Measurements from ENCODE around the gene GRK4. TPM values are rescaled to one million over a fixed set of nuclear protein-coding genes. Genes with fewer than 3 reads are reported as not detected.
"Not testable (repeated sequence)": the region's sequence is repeated elsewhere in the genome, so short reads cannot be mapped to it uniquely, and the experiment has no call there.

Gene GRK4
- total RNA-seq, 1 experiment from 2014 or later: 4.4 TPM

GRCh38 chr4:2930758-2931511, 32.4 kb upstream of the GRK4 start:
- no peak for DNase-seq (ENCODE audit: low read depth)

DNA sequence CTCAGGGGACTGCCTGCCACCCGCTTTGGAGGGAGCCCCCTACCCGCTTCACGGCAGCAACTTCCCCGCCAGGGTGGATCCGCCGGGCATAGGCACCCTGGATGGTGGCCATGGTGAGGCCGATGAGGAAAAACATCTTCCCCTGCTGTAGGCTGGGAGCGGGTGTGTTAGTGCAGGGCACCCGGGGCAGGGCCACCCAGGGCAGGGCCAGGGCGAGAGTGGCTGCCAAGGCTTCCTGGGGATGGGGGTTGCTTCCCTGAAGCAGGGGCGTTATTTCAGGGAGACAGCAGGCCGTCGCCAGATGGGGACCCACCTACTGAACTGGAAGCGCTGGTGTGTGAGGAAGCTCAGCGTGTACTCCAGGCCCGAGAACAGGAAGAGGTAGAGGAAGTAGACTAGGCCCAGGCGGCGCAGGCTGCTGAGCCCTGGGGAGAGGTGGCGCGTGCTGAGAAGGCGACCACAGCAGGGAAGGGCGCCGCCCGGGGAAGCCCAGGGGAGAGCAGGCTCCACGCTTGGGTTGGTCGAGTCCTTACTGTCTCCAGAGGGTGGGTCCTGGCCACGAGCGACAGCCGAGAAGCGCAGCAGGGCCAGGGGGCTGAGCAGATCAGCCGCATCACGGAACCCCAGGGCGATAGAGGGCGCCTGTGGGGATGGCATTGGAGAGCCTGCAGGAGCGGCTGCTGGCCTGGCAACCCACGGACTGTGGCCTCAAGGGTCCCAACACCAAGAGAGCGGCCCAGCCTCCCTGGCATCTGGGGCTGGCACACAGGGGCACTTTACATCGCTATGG, 31.7 kb upstream of the GRK4 start:
- DNase-seq (ENCODE audit: low read depth): no peak

- no peak for DNase-seq (ENCODE audit: low read depth)
Measured at GRCh38 chr4:2932321-2932950, 30.9 kb upstream of the GRK4 start.

GRCh38 chr4:2932951-2933565, 30.3 kb upstream of the GRK4 start:
- no peak for DNase-seq (ENCODE audit: low read depth)

DNA sequence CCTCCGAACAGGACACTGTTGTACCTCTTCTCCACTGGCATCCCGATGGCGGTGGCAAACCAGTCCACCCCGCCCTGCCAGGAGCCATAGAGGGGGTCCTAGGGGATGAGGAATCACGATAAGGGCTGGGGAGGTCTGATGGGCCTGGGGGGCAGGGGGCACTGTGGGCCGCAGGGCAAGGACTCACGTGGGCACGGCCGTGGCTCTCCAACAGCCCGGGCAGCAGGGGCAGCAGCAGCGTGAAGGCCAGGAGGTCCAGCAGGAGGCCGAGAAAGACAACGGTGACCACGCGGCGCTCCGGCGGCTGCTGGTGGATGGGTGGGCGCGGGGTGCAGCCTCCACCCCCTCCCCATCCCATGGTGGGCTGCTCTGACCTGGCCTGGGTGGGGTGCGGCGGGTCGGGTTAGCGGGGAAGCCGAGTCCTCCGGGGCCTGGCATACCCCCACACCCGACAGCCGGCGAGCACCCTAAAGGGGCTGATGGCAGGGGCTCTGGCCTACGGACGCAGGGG, 29.8 kb upstream of the GRK4 start:
- no peak for DNase-seq (ENCODE audit: low read depth)

GRCh38 chr4:2934077-2934812, 29.1 kb upstream of the GRK4 start:
- DNase-seq (ENCODE audit: low read depth): peak; percentile 27

GRCh38 chr4:2934813-2935761, 28.3 kb upstream of the GRK4 start:
- peak; percentile 87 for DNase-seq (ENCODE audit: low read depth)

DNA sequence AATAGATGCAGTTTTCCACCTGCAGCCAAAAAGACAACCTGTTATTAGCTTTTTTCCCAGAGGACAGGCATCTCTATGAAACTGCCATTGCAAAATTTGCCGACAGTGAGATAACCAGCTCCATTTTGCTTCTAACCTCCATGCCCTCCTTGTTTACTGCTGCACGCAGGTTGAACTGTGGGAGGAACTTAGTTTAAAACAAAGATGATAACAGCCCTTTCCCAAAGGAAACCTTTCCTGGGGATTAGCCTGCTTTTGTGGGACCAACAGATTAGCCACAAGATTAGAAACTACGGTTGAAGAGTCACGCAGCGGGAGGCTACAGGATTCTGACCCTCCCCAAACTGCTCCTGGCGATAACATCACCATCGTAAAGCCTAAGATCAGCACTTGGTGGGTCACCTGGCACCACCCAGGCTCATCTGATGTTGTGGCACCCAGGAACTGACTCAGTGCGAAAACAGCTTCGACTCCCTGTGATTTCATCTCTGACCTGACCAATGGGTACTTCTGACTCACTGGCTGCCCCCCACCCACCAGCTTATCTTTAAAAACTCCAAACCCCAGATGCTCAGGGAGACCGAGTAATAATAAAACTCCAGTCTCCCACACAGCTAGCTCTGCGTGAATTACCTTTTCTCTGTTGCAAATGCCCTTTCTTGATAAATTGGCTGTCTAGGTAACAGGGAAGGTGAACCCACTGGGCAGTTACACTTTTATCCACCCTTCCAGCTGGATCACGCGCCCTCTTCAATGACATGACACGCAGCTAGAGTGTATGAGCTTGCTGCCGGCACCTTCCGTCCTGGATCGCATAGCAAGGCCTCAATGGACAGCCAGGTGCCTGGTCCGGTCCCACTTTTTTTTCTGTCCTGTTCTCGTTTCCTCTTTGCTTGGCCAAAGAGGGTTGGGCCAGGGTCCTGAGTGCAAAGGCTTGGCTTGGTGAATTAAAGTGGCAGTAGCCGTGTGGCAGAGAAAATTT, 27.3 kb upstream of the GRK4 start:
- no peak for DNase-seq (ENCODE audit: low read depth)

DNA sequence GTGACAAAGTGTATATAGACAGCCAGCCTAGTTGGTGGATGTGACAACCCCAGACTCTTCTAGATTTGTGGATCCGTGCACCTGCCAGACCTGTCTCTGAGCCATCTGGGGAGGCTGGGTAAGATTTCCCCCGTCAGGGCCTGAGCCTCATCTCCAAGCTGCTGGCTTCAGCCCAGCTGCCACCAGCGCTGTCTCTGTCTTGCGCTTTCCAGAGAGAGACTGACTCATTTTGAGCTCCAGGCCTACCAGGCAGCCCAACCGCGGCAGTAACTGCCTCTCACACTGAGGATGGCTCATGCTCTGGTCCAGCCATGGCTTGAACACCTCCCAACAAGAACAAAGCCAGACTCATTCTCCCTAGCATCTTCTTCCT, 26.6 kb upstream of the GRK4 start:
- DNase-seq (ENCODE audit: low read depth): peak; percentile 69

GRCh38 chr4:2937146-2937857, 26.1 kb upstream of the GRK4 start:
- no peak for DNase-seq (ENCODE audit: low read depth)

DNA sequence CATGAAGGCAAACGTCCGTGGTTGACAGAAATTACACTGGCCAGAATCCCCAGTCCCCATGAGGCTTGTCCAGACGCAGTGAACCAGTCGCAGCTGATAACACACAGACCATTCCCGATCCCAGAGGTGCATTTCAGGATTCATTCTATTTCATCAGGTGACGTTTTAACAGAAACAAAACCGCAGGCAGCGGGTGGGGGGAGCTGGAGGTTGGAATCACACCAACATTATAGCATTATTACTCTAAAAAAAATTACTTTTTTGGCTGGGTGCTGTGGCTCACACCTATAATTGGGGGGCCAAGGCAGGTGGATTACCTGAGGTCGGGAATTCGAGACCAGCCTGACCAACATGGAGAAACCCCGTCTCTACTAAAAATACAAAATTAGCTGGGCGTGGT, 25.4 kb upstream of the GRK4 start:
- no peak for DNase-seq (ENCODE audit: low read depth)

DNA sequence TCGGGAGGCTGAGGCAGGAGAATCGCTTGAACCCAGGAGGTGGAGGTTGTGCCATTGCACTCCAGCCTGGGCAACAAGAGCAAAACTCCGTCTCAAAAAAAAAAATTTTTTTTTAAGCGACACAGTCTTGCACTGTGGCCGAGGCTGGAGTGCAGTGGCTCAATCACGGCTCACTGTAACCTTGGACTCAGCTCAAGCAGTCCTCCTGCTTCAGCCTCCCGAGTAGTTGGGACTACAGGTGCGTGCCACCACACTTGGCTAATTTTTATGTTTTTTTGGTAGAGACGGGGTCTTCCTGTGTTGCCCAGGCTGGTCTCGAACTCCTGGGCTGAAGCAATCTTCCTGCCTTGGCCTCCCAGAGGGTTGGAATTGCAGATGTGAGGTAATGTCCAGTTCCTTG, 25.0 kb upstream of the GRK4 start:
- not testable (repeated sequence) for DNase-seq (ENCODE audit: low read depth)

DNA sequence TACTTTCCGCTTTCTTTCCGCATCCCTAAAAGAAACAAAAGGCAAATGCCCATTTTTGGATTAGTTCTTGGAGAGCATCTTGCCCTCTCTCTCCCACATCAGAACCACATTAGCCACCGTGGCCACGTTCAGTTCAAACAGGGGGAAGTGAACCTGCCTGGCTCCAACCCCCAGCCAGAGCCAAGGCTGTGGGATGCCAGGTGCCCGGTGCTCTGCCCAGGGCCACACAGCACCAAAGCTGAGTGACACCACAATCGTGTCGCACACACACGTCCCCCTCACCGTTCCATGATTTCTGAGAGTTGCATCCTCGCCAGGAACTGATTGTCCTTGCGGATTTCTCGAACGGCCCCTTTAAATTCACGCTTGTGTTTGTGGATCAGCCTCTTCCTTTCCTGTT, 24.5 kb upstream of the GRK4 start:
- no peak for DNase-seq (ENCODE audit: low read depth)

DNA sequence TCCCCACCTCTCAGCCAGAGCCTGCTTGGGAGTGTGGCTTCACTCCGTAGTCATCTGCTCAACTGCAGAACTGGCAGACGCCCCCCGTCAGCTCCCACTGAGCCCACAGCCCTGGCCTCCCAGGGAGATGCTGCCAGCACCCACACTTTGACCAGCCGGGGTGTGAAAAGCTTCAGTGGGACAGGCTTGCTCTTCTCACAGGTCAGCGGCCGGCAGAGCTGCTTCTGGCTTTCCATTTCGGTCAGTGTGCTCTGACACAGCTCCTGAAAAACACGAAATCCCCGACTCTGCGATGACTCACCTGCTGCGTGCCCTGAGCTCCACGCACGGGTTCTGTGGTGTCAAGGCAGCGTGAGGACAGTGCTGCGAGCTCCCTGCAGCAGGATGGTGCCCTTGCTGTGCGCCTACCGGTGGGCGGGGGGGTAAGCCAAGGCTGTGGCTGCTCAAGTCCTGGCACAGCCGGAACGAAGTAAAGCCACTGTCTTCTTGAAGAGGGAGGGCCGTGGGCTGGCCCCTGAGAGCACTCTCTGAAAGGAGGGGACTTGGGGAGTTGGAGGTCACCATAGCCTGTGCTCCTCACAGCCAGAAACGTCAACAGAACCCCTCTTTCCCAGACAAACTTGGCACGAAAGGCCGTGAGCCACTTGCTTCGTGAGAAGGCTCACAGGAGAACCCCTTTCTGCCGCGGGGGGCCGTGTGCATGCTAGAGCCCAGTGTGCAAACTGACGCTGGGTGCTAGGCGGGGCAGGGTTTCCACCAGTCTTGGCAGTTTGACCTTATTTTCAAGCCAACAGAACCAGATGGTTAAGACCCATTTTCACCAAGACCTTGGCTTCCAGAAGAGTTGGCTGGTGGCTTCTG, 23.8 kb upstream of the GRK4 start:
- DNase-seq (ENCODE audit: low read depth): no peak

GRCh38 chr4:2940267-2941137, 22.9 kb upstream of the GRK4 start:
- no peak for DNase-seq (ENCODE audit: low read depth)
